Smooth muscle cell (in vitro differentiated cells): ENCODE measurements around the gene DDX10. TPM values are rescaled to one million over a fixed set of nuclear protein-coding genes. Genes with fewer than 3 reads are reported as not detected.

Experiments used
- DNase-seq: peaks from one replicate; lab custom pipeline; 2025; ENCODE audit not compliant: unreplicated experiment; lab: John Stamatoyannopoulos, UW
- H2AFZ ChIP-seq: fragments of 200-600 bp; sonication (generic); 2 replicates; pipeline ENCODE4 v1.6.0; 2016; ENCODE audit warnings: antibody characterized with exemption, low read depth, mild to moderate bottlenecking
- H3F3A ChIP-seq: fragments of 200-600 bp; sonication (generic); 2 replicates; pipeline ENCODE4 v1.6.0; 2017; ENCODE audit warnings: antibody characterized with exemption, low read depth
- H3K27ac ChIP-seq: fragments of 200-600 bp; sonication (generic); 2 replicates; pipeline ENCODE4 v1.5.1; 2016; ENCODE audit warnings: low read depth, mild to moderate bottlenecking
- H3K27me3 ChIP-seq: fragments of 200-600 bp; sonication (generic); 2 replicates; pipeline ENCODE4 v1.6.1; 2016; ENCODE audit warnings: low read depth, mild to moderate bottlenecking
- H3K36me3 ChIP-seq: fragments of 200-600 bp; sonication (generic); 2 replicates; pipeline ENCODE4 v1.5.1; 2016; ENCODE audit warnings: low read depth
- H3K4me1 ChIP-seq: fragments of 200-600 bp; sonication (generic); 2 replicates; pipeline ENCODE4 v1.5.1; 2016; ENCODE audit warnings: low read depth
- H3K4me2 ChIP-seq: fragments of 200-600 bp; sonication (generic); 2 replicates; pipeline ENCODE4 v1.6.0; 2016; ENCODE audit warnings: mild to moderate bottlenecking
- H3K4me3 ChIP-seq: fragments of 200-600 bp; sonication (generic); 2 replicates; pipeline ENCODE4 v1.5.1; 2016; ENCODE audit warnings: mild to moderate bottlenecking
- H3K79me2 ChIP-seq: fragments of 200-600 bp; sonication (generic); 2 replicates; pipeline ENCODE4 v1.6.0; 2016; ENCODE audit warnings: low read depth, mild to moderate bottlenecking
- H3K9ac ChIP-seq: fragments of 200-600 bp; sonication (generic); 2 replicates; pipeline ENCODE4 v1.6.0; 2016; ENCODE audit warnings: low read depth
- H3K9me3 ChIP-seq: fragments of 200-600 bp; sonication (generic); replicated peaks from 2 replicates; pipeline ENCODE4 v1.5.1; 2016; ENCODE audit warnings: low read depth
- H4K20me1 ChIP-seq: fragments of 200-600 bp; sonication (generic); 2 replicates; pipeline ENCODE4 v1.6.0; 2016; ENCODE audit warnings: low read depth
- WGBS: methylation state at CpG from one replicate; pipeline ENCODE4 v1.1.7; 2016; ENCODE audit warnings: low lambda C conversion rate; 5-methylcytosine and 5-hydroxymethylcytosine counted together
- polyA plus RNA-seq: library from polyadenylated mRNA; unstranded; fragments of >200 nt; fragmentation: Nextera tagmentation; extraction: Ambion mirVana; gene quantifications from 2 replicates; pipeline ENCODE4 v1.2.1, GENCODE V29; 2016
- total RNA-seq: library from RNA; depleted of rRNA; stranded (reverse); fragments of >200 nt; gene quantifications from 2 replicates; pipeline ENCODE4 v1.2.3, GENCODE V29; 2014
- TF ChIP-seq, protein P1 (sequence below): fragments of 200-600 bp; sonication (generic); IDR thresholded peaks from 2 replicates; pipeline ENCODE4 v1.5.1; 2017; ENCODE audit warnings: borderline replicate concordance, mild to moderate bottlenecking, antibody characterized with exemption; ENCODE audit not compliant: insufficient read depth, poor library complexity, severe bottlenecking

Gene DDX10
- total and polyA plus RNA-seq, 2 experiments from 2014 or later = 7.3 to 15.7 TPM

GRCh38 chr11:108866781-108867180, 201.9 kb downstream of the DDX10 start:
- H3K4me2 ChIP-seq = no peak overlapping the region
- no peaks in the 10 kb centered on the region for H3K27me3 ChIP-seq
- no peak overlapping the region for H3K27ac ChIP-seq
- no peaks in the 10 kb centered on the region for H3K9me3 ChIP-seq
- H3K4me1 ChIP-seq = peaks cover 11% of the 10 kb centered on the region
- TF ChIP-seq, protein P1, sequence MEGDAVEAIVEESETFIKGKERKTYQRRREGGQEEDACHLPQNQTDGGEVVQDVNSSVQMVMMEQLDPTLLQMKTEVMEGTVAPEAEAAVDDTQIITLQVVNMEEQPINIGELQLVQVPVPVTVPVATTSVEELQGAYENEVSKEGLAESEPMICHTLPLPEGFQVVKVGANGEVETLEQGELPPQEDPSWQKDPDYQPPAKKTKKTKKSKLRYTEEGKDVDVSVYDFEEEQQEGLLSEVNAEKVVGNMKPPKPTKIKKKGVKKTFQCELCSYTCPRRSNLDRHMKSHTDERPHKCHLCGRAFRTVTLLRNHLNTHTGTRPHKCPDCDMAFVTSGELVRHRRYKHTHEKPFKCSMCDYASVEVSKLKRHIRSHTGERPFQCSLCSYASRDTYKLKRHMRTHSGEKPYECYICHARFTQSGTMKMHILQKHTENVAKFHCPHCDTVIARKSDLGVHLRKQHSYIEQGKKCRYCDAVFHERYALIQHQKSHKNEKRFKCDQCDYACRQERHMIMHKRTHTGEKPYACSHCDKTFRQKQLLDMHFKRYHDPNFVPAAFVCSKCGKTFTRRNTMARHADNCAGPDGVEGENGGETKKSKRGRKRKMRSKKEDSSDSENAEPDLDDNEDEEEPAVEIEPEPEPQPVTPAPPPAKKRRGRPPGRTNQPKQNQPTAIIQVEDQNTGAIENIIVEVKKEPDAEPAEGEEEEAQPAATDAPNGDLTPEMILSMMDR = no peak
- H3K4me3 ChIP-seq = no peak overlapping the region
- no peak overlapping the region for H3K9ac ChIP-seq
- H3K36me3 ChIP-seq = no peaks in the 10 kb centered on the region
- H4K20me1 ChIP-seq = no peaks in the 10 kb centered on the region
- DNase-seq = no peak
- H2AFZ ChIP-seq = no peak overlapping the region
- H3F3A ChIP-seq = peaks cover 6% of the 10 kb centered on the region
- 86% methylated on average over 2 of the region's 2 CpGs for WGBS
- H3K79me2 ChIP-seq = peaks cover 4% of the 10 kb centered on the region

DNA sequence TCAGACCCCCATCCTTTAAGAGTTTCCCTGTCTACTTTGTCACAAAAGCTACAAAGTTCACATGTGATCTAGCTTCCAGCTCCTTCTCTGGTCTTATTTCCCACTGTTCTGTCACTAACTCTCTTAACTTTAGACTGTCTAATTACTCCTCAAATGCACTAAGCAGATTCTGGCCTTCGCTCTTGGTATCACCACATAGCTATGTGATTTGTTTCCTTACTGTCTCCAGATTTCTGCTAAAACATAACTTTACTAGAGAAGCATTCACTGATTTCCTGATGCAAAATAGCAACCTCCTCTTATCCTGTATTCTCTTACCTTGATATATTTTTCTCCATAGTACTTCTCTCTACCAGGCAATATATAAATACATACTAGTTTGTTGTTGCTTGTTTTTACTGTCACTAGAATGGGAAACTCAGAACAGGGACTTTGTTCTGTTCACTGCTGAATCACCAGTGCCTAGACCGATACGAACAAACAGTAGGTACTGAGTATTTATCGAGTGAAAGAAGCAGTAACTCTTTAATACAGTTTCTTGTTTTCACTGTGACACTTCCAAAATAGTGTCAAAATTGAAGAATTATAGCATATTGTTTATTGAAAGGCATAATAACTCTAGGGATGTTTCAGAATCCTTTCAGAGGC, 205.6 kb downstream of the DDX10 start:
- no peak overlapping the region for H3K4me3 ChIP-seq
- peak overlapping the region; percentile 85 for H3K27ac ChIP-seq
- 22% methylated on average over 4 of the region's 4 CpGs for WGBS
- peaks cover 11% of the 10 kb centered on the region for H3K4me1 ChIP-seq
- H3K79me2 ChIP-seq = no peaks in the 10 kb centered on the region
- no peaks in the 10 kb centered on the region for H4K20me1 ChIP-seq
- H2AFZ ChIP-seq = peak overlapping the region; percentile 6
- peak overlapping the region; percentile 70 for H3K9ac ChIP-seq
- H3K27me3 ChIP-seq = no peaks in the 10 kb centered on the region
- peaks cover 6% of the 10 kb centered on the region for H3F3A ChIP-seq
- no peaks in the 10 kb centered on the region for H3K36me3 ChIP-seq
- DNase-seq = no peak
- peak overlapping the region; percentile 64 for H3K4me2 ChIP-seq
- TF ChIP-seq, protein P1 = no peak
- H3K9me3 ChIP-seq = no peaks in the 10 kb centered on the region

DNA sequence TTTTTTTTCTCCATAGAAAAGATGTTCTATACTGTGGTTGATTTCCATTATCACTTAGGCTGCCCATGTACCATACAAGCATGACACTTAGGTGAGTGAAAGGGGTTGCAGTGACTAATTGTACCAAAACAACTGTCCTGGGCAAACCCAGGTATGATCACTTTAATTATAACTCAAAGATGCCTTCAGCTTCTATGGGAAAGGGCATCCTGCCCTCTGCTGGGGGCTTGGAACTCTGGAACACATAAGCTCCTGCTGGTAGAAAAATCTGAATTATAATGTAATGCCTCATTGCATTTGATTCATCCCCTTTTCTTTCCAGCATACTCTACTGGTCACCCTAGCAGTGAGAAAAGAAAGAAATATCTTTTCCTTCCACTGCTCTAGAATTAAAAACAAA, 206.3 kb downstream of the DDX10 start:
- no peaks in the 10 kb centered on the region for H3K9me3 ChIP-seq
- peaks cover 6% of the 10 kb centered on the region for H3F3A ChIP-seq
- peaks cover 11% of the 10 kb centered on the region for H3K4me1 ChIP-seq
- peak overlapping the region; percentile 64 for H3K4me2 ChIP-seq
- no peaks in the 10 kb centered on the region for H3K27me3 ChIP-seq
- no peaks in the 10 kb centered on the region for H4K20me1 ChIP-seq
- no peaks in the 10 kb centered on the region for H3K79me2 ChIP-seq
- H3K4me3 ChIP-seq = no peak overlapping the region
- no peak overlapping the region for H2AFZ ChIP-seq
- TF ChIP-seq, protein P1 = peak; percentile 54
- H3K9ac ChIP-seq = peak overlapping the region; percentile 70
- no peak for DNase-seq
- H3K27ac ChIP-seq = peak overlapping the region; percentile 85
- H3K36me3 ChIP-seq = no peaks in the 10 kb centered on the region

DNA sequence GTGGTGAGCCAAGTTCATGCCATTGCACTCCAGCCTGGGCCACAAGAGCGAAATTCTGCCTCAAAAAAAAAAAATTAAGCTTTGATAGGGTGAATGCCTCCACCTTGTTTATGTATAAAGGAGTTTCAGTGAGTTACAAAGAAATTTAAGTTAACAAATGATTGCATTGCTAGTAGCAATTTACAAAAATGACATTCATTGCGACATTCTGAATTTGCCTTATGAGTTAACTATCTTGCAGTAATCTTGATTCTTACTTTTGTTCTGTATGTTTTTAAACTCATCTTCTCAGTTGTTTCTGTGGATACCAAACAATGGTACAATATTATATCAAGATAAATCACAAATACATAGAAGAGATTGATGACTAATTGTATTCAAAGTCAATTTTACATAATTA, 207.0 kb downstream of the DDX10 start:
- DNase-seq = no peak
- Histone ChIP-seq H3K27me3 (no peaks in the 10 kb centered on the region), H3K4me2 (no peak overlapping the region)

More for the DNA sequence above, 207.0 kb downstream of the DDX10 start:
- TF ChIP-seq, protein P1 = no peak
- Histone ChIP-seq H3K4me1 (peaks cover 11% of the 10 kb centered on the region), H3F3A (peaks cover 6% of the 10 kb centered on the region), H2AFZ (no peak overlapping the region), H3K4me3 (no peak overlapping the region), H3K9me3 (no peaks in the 10 kb centered on the region), H3K79me2 (no peaks in the 10 kb centered on the region), H4K20me1 (no peaks in the 10 kb centered on the region), H3K36me3 (no peaks in the 10 kb centered on the region), H3K9ac (no peak overlapping the region), H3K27ac (peak overlapping the region; percentile 53)
- WGBS = 100% methylated on average over 2 of the region's 2 CpGs
